ENCODE results near the gene RERE.
"Not testable (repeated sequence)": the region's sequence is repeated elsewhere in the genome, so short reads cannot be mapped to it uniquely, and the experiment has no call there.

RERE gene

DNA sequence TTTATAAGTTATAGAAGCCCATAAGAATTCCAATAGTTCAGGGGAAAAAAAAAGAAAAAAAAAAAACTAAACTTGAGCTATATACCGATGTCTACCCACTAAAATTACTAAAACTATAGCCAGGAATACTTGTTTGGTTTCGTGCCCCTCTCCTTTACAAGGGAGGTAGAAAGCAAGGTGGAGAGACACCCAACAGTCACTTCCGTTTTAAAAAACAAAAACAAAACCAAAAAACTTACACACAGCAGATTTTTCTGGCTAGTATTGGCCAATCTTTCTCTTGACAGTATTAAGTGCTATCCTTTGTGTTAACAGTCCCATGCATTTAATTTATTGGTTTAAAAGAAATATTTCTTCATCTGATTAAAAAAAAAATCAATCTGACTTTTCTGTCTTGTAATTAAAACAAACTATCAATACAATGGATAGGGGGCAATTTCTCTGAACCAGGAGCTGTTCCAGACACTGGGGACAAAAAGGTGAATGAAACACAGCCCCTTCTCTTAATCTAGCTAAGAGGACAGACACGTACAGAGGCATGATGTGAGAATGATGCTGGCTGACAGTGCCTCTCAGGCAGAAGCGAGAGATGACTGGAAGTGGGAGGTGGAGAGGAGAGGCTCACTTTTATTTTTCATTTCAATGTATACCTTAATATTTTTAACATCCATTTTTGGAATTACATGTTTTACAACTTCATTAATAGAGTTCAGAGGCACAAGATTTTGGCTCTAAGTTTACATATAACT lies 214.8 kb downstream of the RERE start:
- DNase-seq (ENCODE audit: low spot score) = no peak

DNA sequence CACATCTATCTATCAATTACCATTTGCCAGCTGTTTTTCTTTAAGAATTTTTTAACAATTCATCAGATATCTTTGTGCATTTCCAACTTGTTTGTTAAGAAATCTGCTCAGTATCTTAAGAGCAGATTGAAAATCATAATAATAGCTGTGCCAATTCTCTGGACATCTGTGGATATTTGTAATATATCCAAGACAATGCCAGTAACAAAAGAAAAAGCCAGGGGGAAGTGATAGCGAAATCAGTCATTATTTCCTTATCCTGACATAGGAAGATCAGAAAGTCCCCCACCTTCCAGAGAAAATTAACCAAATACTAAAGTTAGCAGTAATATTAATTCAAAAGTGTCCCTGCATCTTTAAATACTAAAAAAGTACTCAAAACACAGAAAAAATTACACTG lies 217.1 kb downstream of the RERE start:
- DNase-seq (ENCODE audit: low spot score) = no peak

DNA sequence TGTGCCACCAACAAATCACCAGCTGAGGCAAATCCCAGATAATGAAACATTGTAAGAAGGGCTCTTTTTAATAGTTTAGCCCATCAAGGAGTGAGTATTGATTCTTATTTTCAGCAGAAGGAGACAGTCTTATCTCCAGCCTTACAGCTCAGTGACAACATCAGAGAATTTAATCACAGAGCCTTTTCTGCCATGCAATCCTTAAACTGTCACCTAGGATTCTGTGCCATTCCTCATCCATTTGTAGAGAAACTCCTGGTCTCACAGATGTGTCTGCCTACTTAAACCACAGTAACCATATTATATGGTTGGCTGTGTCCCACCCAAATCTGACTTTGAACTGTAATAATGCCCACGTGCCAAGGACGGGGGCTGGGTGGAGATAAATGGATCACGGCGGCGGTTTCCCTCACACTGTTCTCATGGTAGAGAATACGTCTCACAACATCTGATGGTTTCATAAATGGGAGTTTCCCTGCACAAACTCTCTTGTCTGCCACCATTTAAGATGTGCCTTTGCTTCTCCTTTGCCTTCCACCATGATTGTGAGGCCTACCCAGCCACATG lies 217.7 kb downstream of the RERE start:
- no peak for DNase-seq (ENCODE audit: low spot score)

- no peak for DNase-seq (ENCODE audit: low spot score)
Observed at GRCh38 chr1:8598783-8599182, 218.7 kb downstream of the RERE start.

DNA sequence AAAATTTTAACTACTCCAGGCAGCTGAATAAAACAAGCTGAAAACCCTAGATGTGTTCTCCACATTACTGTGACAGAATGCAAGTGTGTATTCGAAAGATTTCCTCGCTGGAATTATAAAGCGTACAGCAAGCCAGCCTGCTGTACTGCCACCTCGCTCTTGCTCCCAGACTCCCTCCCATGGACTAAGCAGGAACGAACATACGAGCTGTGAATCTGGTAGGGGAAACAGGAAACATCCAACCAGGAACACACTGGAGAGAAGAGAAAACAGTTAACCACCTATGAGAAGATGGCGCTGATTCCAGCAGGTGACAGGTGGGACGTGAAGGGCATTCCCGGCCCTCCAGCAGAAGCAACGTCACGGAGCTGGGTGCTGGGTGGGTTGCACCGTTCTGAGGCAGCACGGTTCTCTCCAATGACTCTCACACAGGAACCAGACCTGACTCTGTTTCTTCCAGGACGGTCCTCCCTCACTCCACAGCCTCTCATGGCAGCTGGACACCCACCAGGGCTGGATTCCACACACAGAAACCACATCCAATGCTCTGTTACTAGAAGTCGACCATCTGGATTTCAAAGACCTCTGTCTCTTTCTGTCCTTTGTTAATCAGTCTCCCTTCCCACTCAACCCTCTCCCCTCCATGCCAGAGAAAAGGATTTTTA lies 219.2 kb downstream of the RERE start:
- DNase-seq (ENCODE audit: low spot score) = no peak

DNA sequence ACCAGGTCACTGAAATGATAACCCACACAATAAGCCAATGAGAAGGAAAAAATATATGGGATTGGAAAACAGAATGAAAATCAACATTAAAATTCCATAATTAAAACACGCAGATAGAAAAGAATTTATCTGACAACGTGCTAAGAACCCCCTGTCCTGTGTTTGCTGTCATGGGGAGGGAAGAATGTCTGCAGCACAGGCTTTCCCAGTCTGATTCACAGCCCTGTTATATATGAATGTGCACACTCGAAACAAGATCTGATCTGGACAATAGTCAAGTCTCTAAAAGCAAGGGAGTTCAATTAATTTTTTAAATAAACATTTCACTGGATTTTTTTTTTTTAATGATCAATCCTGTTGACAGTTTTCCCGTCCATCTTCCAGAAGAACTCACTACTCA lies 220.0 kb downstream of the RERE start:
- DNase-seq (ENCODE audit: low spot score) = no peak

DNA sequence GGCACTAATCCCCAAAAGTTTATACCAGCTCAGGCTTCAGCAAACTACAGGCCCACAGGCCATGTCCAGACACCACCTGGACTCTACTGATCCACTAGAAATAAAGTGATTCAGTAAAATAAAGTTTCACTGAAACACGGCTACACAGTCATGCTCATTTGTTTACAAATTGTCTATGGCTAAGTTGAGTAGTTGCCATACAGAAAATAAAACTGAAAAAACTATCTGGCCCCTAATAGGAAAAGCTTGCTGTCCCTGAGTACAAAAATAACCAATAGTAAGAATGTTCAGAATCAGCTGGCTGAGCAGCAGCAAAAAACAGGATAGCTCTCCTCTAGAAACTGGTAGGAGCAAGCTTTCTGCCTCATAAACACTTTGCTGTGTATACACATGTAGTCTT lies 221.5 kb downstream of the RERE start:
- no peak for DNase-seq (ENCODE audit: low spot score)

- no peak for DNase-seq (ENCODE audit: low spot score)
Observed at GRCh38 chr1:8595332-8595731, 222.1 kb downstream of the RERE start.

DNA sequence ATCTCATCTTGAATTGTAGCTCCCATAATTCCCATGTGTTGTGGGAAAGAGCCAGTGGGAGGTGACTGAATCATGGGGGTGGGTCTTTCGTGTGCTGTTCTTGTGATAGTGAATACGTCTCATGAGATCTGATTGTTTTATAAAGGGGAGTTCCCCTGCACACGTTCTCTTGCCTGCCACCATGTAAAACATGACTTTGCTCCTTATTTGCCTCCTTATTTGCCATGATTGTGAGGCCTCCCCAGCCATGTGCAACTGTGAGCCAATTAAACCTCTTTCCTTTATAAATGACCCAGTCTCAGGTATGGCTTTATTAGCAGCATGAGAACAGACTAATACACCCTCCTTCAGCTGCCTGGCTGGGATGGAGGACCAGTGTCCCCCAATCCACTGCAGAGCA lies 224.1 kb downstream of the RERE start:
- not testable (repeated sequence) for DNase-seq (ENCODE audit: low spot score)

DNA sequence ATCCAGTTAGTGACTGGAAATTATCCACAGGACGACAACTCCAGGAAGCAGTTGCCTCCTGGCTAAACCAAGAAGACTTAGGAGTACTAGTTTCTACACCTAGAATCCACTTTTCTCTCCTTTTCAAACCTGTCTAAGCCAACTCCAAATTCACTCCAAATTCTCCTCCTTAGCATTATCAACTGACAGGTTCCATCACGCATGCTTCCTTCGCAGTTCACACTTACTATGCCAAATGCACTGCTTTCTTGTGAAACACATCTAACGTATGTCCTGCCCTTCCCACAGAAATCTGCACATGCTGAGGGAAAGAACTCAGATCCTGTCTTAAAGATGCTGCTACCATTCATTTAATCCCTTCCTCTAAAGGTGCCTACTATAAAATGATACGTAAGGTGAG lies 225.9 kb downstream of the RERE start:
- DNase-seq (ENCODE audit: low spot score) = no peak

DNA sequence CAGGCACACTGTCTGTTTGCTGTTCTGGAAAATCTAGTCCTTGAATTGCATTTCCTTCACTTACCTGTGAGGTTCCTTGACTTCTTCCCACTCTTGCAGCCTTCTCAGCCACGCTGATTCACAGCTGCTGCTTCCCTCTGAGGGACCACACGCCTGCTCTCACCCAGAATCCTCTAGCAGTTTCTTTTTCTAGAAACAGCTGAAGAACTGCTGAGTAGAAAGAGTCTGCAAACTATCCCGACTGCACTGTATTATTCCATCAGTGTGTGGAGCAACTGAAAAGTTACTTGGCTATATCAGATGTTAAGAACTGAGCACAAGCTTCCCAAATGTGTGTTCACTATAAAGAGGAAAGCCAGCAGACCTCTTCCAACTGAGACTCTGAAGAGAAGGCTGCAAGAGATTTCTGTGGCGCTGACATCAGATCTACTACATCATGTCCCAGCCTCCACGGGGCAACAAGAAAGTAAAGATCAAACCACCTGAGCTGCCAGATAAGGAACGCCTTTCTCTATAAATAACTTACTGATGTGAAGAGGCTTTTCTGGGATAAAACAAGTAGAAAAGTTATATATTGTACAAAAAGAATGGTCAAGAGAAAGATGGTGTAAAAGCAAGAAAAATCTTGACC lies 226.6 kb downstream of the RERE start:
- DNase-seq (ENCODE audit: low spot score) = no peak

DNA sequence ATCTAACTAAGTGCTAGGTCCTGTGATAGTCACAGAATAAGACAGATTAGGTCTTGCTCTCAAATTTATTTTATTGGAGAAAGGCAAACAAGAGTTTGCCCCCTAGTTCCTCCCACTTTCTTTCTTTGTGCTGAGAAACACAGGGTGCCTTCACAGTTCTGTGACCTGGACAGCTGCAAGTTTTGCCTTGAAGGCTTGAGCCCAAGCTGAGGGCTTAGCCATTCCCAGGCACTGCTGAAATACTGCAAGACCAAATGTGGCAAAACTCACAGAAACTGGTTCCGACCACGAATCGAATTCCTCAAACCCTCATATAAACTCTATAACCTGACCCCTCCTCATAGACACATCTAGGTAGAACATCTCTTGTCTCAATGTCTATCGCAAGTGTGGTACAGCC lies 227.9 kb downstream of the RERE start:
- no peak for DNase-seq (ENCODE audit: low spot score)

DNA sequence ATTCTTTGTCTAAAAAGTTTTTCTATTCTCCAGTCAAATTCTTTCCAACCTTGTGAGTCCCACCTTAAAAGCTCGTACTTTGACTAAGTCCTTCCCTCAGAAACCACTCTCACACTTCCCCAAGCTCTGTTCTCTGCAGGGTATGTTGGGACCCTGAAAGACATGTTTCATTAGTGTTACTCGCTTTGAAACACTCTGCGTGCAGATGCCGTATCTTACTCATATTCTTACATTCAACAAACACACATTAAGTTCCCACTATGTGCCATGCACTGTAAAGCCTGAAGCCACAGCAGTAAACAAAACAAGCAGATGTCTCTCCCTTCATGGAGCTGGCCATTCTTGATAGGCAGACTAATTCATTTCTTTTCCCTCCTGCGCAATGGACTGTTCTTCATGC lies 229.7 kb downstream of the RERE start:
- no peak for DNase-seq (ENCODE audit: low spot score)

- no peak for DNase-seq (ENCODE audit: low spot score)
Observed at GRCh38 chr1:8586438-8586837, 231.0 kb downstream of the RERE start.

DNA sequence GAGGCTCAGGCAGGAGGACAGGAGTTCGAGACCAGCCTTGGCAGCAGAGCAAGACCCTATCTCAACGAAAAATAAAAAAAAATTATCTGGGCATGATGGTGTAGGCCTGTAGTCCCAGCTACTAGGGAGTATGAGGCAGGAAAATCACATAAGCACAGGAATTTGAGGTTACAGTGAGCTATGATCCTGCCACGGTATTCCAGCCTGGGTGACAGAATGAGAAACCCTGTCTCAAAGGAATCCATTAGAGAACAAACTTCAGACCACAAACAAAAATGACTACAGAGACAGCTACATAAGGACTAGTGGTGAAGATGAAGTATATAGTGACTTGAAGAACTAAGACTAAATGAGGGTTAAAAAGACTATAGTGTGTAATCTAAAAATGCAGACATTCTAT lies 233.1 kb downstream of the RERE start:
- no peak for DNase-seq (ENCODE audit: low spot score)

- no peak for DNase-seq (ENCODE audit: low spot score)
Observed at GRCh38 chr1:8583031-8583430, 234.4 kb downstream of the RERE start.

DNA sequence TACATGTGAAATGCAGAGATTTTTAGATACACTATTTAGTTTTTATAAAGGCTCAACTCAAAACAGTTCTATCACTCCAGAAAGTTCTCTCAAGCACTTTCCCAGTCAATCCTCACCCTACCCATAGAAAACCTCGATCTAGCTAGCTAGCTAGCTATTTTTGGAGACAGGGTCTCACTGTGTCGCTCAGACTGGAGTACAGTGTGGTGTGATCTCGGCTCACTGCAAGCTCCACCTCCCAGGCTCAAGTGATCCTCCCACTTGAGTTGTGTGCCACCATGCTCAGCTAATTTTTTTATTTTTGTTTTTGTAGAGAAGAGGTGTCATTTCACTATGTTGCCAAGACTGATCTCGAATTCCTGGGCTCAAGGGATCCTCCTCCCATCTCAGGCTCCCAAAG lies 236.9 kb downstream of the RERE start:
- DNase-seq (ENCODE audit: low spot score) = no peak

- DNase-seq (ENCODE audit: low spot score) = no peak
Observed at GRCh38 chr1:8578936-8579335, 238.5 kb downstream of the RERE start.

DNA sequence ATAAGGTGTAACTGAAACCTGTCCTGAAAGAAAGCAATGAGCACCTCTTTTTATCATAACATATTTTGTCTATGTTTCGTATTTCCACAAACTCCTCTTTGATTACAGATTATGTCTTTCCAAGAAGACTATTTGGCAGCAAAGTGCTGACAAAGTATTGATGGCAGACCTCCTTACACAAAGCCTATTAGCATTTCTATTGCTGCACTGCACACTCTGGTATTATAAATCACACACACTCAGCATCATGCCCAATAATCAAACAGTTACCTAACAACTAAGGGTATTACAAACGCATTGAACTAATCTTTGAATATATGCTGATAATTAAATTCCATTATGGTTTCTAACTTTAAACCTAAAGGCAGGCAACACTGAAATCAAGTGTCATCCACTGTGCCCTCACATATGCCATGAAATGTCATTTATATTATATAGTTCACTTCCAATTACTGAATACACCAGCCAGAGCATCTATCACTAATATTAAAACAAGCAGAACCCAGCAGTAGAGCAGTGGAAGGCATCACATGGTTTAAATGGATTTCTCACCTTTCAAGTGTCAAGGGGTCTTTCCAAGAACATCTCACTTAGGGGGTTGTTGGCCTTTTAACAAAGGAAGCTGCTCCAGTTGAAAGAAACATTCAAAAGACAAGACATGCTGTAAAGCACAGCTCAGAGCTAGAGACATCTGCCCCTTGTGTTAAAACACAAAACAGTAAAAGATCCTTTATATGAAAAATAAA lies 239.1 kb downstream of the RERE start:
- no peak for DNase-seq (ENCODE audit: low spot score)

DNA sequence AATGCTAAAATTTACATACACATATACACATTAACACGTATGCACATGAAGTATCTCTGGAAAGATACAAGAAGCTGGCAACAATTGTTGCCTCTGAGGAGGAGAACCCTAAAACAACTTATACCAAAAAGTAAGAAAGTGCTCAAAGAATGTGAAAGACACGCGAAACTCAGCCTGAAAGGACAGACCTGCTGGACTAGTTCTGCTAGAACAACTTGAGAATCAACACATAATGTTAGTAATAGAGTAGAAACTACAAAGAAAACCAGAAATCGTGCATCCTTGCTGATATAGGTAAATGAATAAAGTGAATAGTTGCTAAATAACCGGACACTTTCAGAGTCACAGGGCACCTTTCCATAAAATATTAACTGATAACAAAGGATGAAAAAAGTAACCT lies 242.5 kb downstream of the RERE start:
- no peak for DNase-seq (ENCODE audit: low spot score)

- DNase-seq (ENCODE audit: low spot score) = no peak
Observed at GRCh38 chr1:8572106-8572505, 245.3 kb downstream of the RERE start.

DNA sequence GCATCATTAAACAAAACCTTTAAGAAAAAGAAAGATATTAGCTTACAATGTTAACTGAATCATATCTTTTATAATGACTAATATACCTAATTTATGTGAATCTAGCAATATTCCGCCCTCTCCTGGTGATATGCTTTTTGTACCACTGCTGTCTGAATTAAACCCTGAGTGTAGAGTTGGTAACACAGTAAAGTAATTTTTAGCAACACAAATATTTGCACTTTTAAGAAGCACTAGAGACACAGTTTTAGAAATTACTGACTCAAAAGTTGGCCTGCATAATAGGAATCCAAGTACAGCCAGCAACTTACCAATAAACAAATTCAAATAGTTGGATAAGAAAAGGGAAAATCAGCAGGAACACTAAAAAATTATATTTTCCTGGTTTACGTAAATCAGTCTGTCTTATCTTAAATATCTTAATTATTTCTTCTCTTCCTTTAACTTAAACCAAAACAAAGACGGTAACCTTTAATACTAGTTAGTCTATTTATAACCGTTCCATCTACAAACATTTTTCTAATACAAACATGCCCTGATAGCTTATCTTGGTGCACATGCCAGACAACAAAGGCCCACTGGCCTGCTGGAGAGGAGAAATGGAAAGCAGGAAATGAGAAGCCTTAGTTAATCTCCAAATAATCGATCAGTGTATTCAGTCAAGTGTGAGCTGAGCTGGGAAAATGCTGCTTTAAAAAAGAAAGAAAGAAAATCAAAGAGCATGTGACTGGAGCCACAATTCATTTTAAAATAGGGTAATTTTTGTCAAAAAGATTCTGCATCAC lies 246.0 kb downstream of the RERE start:
- peak; percentile 29 for DNase-seq (ENCODE audit: low spot score)

Data from RKO (cell line).